GM12878 (cell line): Measurements from ENCODE around the gene IDH3A. TPM values are rescaled to one million over a fixed set of nuclear protein-coding genes. Genes with fewer than 3 reads are reported as not detected.

Experiments
- ATAC-seq: fragments of 200-7000 bp; cut with Tn5 transposase; 3 replicates; pipeline ENCODE4 v1.9.1; 2020; ENCODE audit warnings: mild to moderate bottlenecking, moderate library complexity
- BruUV-seq: library from RNA; stranded (reverse); fragments of 400-500 nt; replicated peaks from 2 replicates; lab custom pipeline; 2021; lab: Mats Ljungman, UMichigan
- CTCF ChIA-PET: fragments of 300-600 bp; sonication (Branson Sonifier 250); formaldehyde crosslinking; extraction: SDS; loops from one replicate; lab custom pipeline; 2021; ENCODE audit warnings: inconsistent platforms; lab: Yijun Ruan, JAX
- POLR2A ChIA-PET: fragments of 350-600 bp; formaldehyde crosslinking; extraction: SDS; loops from one replicate; lab custom pipeline; 2021; ENCODE audit warnings: inconsistent platforms; lab: Charles Lee
- RAD21 ChIA-PET: fragments of 300-600 bp; sonication (Branson Sonifier 250); formaldehyde crosslinking; loops from one replicate; lab custom pipeline; 2023; ENCODE audit warnings: antibody characterized with exemption; ENCODE audit not compliant: unreplicated experiment; lab: Charles Lee
- SMC1A ChIA-PET: fragments of 300-600 bp; sonication (Branson Sonifier 250); formaldehyde crosslinking; loops from one replicate; lab custom pipeline; 2023; ENCODE audit not compliant: unreplicated experiment, uncharacterized antibody; lab: Charles Lee
- DNase-seq: peaks from one replicate; pipeline ENCODE4 v3.0.0-alpha.2; 2011; ENCODE audit warnings: low read depth, low spot score
- FAIRE-seq: peaks from 3 replicates; lab custom pipeline; 2011; peaks lifted over from hg19 to GRCh38; lab: Jason Lieb, UNC
- H2AFZ ChIP-seq: 2 replicates; pipeline ENCODE4 v1.6.0; 2011; ENCODE audit warnings: low read depth, low read length, control low read depth; ENCODE audit not compliant: control insufficient read depth
- H3K27ac ChIP-seq: 2 replicates; pipeline ENCODE4 v1.5.1; 2011; ENCODE audit warnings: control low read depth; ENCODE audit not compliant: control insufficient read depth, insufficient read depth
- H3K27me3 ChIP-seq, 2 experiments: replicated peaks in 1 of 2; 2 replicates each; pipeline versions ENCODE4 v1.6.0 to v1.6.1; 2011; ENCODE audit warnings: low read length in 1 of 2; ENCODE audit not compliant: control insufficient read depth in 2 of 2, insufficient read depth in 2 of 2
- H3K36me3 ChIP-seq, 2 experiments: 2 replicates each; pipeline ENCODE4 v1.5.1; 2011; ENCODE audit warnings: low read length in 1 of 2; ENCODE audit not compliant: control insufficient read depth in 2 of 2, insufficient read depth in 2 of 2
- H3K4me1 ChIP-seq: 2 replicates; pipeline ENCODE4 v1.6.1; 2011; ENCODE audit warnings: mild to moderate bottlenecking, low read length, moderate library complexity, mixed read lengths; ENCODE audit not compliant: control insufficient read depth, insufficient read depth
- H3K4me2 ChIP-seq: 2 replicates; pipeline ENCODE4 v1.6.0; 2011; ENCODE audit warnings: control low read depth; ENCODE audit not compliant: control insufficient read depth, insufficient read depth
- H3K4me3 ChIP-seq: fragments of 200-600 bp; sonication (generic); 2 replicates; pipeline ENCODE4 v1.5.1; 2016
- H3K79me2 ChIP-seq: 2 replicates; pipeline ENCODE4 v1.6.0; 2011; ENCODE audit warnings: low read length; ENCODE audit not compliant: control insufficient read depth, insufficient read depth
- H3K9ac ChIP-seq: 2 replicates; pipeline ENCODE4 v1.8.0; 2011; ENCODE audit warnings: low read length, control low read depth, mixed read lengths; ENCODE audit not compliant: control insufficient read depth, insufficient read depth
- H3K9me3 ChIP-seq: replicated peaks from 3 replicates; pipeline ENCODE4 v1.5.1; 2011; ENCODE audit warnings: mild to moderate bottlenecking, low read length; ENCODE audit not compliant: control insufficient read depth, insufficient read depth
- H4K20me1 ChIP-seq: 2 replicates; pipeline ENCODE4 v1.6.0; 2011; ENCODE audit not compliant: control insufficient read depth, insufficient read depth
- RAD51 ChIP-seq: fragments of 450-650 bp; IDR thresholded peaks from 2 replicates; pipeline ENCODE4 v1.6.1; 2016; ENCODE audit warnings: moderate library complexity, mild to moderate bottlenecking, inconsistent platforms
- SREBF1 ChIP-seq: IDR thresholded peaks from 2 replicates; pipeline ENCODE4 v1.6.1; 2012; ENCODE audit warnings: mild to moderate bottlenecking, low read length
- USF1 ChIP-seq: IDR thresholded peaks from 2 replicates; pipeline ENCODE4 v1.6.1; 2011; ENCODE audit warnings: borderline replicate concordance, low read depth, mild to moderate bottlenecking, moderate library complexity, mixed read lengths, low read length; ENCODE audit not compliant: insufficient read depth; ENCODE audit errors: extremely low read length
- WRNIP1 ChIP-seq: IDR thresholded peaks from 2 replicates; pipeline ENCODE4 v1.6.1; 2011; ENCODE audit warnings: low read depth, low read length, improper control_type of control experiment, borderline replicate concordance
- ZBTB11 ChIP-seq: fragments of 450-650 bp; formaldehyde crosslinking; IDR thresholded peaks from 2 replicates; pipeline ENCODE4 v1.5.0; 2022; ENCODE audit warnings: mild to moderate bottlenecking, missing genetic modification characterization
- ZNF217 ChIP-seq: fragments of 450-650 bp; IDR thresholded peaks from 2 replicates; pipeline ENCODE4 v1.6.1; 2017; ENCODE audit warnings: antibody characterized with exemption, mild to moderate bottlenecking
- ZNF24 ChIP-seq: fragments of 450-650 bp; IDR thresholded peaks from 2 replicates; pipeline ENCODE4 v1.6.1; 2017; ENCODE audit warnings: antibody characterized with exemption, mild to moderate bottlenecking
- WGBS: methylation state at CpG from one replicate; pipeline ENCODE4 v1.1.6; 2016; ENCODE audit warnings: low lambda C conversion rate; ENCODE audit not compliant: insufficient replicate concordance, insufficient coverage; ENCODE audit errors: missing lambda C conversion rate; 5-methylcytosine and 5-hydroxymethylcytosine counted together
- in situ Hi-C: fragments of 300-500 bp; cut with MboI; formaldehyde crosslinking; loops from 9 replicates; pipeline ENCODE4 v1.14.3; 2018; ENCODE audit warnings: mixed read lengths
- intact Hi-C: fragments of 100-400 bp; cut with micrococcal nuclease; formaldehyde crosslinking; loops from one replicate; pipeline ENCODE4 v1.14.2; 2022; ENCODE audit not compliant: unreplicated experiment
- polyA plus RNA-seq, 11 experiments: library from polyadenylated mRNA; depleted of rRNA in 4 of 11; unstranded in 6 of 11; stranded (reverse) in 5 of 11; fragments of >200 nt; fragmentation: Nextera tagmentation in 4 of 11; fragmentation: Illumina TruSeq in 1 of 11; extraction: Ambion mirVana in 4 of 11; extraction: Trizol in 1 of 11; gene quantifications; 1 replicate in 1 of 11; 2 replicates in 10 of 11; pipeline versions ENCODE4 v1.2.1 to v1.2.3, GENCODE V29; 2011 to 2016; ENCODE audit warnings: inconsistent platforms in 2 of 11, missing spikeins in 2 of 11, low read depth in 1 of 11
- total RNA-seq, 4 experiments: library from RNA; depleted of rRNA in 3 of 4; stranded (reverse); fragments of >200 nt in 3 of 4; fragmentation: Illumina TruSeq in 1 of 4; extraction: Trizol in 1 of 4; gene quantifications; 2 replicates each; pipeline versions ENCODE4 v1.2.1 to v1.2.3, GENCODE V29; 2013 to 2021

Gene IDH3A
- total and polyA plus RNA-seq, 10 of the 15 experiments (the other 5 are each of a cell fraction or from before 2014, with no cell fraction given): 83.9 to 254 (median 195) TPM

- TF ChIP-seq ZNF24 (no peak), SREBF1 (no peak), RAD51 (no peak), ZBTB11 (CRISPR knock-in tag) (no peak)
- TF ChIP-seq, all 136 proteins: peak for 0
Observed at GRCh38 chr15:78157203-78157602, 8.0 kb downstream of the IDH3A start (continued).

GRCh38 chr15:78159395-78159794 lies 10.2 kb downstream of the IDH3A start:
- POLR2A ChIA-PET: interaction anchor here (1.5 kb wide), 1 partner anchor 11 kb away, joined by 3 read pairs; no protein-coding TSS in a partner anchor
- RAD21 ChIA-PET: interaction anchor here (0.8 kb wide), 1 partner anchor 10 kb away, joined by 3 read pairs; the partner anchor contains the start of gene IDH3A

More at GRCh38 chr15:78159395-78159794, 10.2 kb downstream of the IDH3A start:
- Histone ChIP-seq H3K27me3 (no peaks in the 10 kb centered on the region), H3K36me3 (peaks cover 15 to 40% of the 10 kb centered on the region in 2 experiments), H4K20me1 (no peaks in the 10 kb centered on the region), H3K79me2 (peaks cover 12% of the 10 kb centered on the region), H2AFZ (no peak overlapping the region), H3K9me3 (no peaks in the 10 kb centered on the region), H3K4me1 (no peaks in the 10 kb centered on the region), H3K4me2 (no peak overlapping the region), H3K9ac (no peak overlapping the region), H3K4me3 (no peak overlapping the region), H3K27ac (no peak overlapping the region)
- in situ Hi-C loops: loop anchor here (25.0 kb wide), 1 partner anchor 828 kb away; no protein-coding TSS in a partner anchor
- CTCF ChIA-PET: interaction anchor here (0.8 to 2.3 kb wide), 2 partner anchors 9 to 12 kb away, joined by 3 to 7 read pairs; no protein-coding TSS in a partner anchor
- ATAC-seq (no peak), DNase-seq (no peak), FAIRE-seq (no peak)
- SMC1A ChIA-PET: interaction anchor here (7.0 kb wide), 1 partner anchor 11 kb away, joined by 59 read pairs; no protein-coding TSS in a partner anchor
- WGBS: 98% methylated on average over 3 of the region's 3 CpGs
- intact Hi-C loops: no loop called here
- BruUV-seq: no TSS peak
- TF ChIP-seq ZNF217 (no peak), USF1 (no peak), WRNIP1 (no peak)
